LHCN-M2 (cell line): ENCODE measurements around the gene OR13C5. TPM values are rescaled to one million over a fixed set of nuclear protein-coding genes. Genes with fewer than 3 reads are reported as not detected.
A peak's percentile ranks its signal among the peaks of the same experiment; 100 is the strongest.

Experiments
- DNase-seq: peaks from one replicate; pipeline ENCODE4 v3.0.0-alpha.2; 2012; ENCODE audit warnings: low read depth
- total RNA-seq: library from RNA; depleted of rRNA; stranded (reverse); fragments of >200 nt; gene quantifications from 2 replicates; pipeline ENCODE4 v1.2.3, GENCODE V29; 2014; rRNA removed

The OR13C5 gene
- total RNA-seq, 1 experiment from 2014 or later, result not detected

- peak; percentile 75 for DNase-seq
These were observed 46.0 kb downstream of the OR13C5 start for GRCh38 chr9:104553261-104553660.

Other genes starting within 250 kb of the OR13C5 start
- gene OR13F1, start 95.2 kb downstream of the OR13C5 start, total RNA-seq, result not detected in 2 replicates
- gene OR13C4, start 72.2 kb downstream of the OR13C5 start, total RNA-seq, result not detected in 2 replicates
- gene OR13C3, start 62.6 kb downstream of the OR13C5 start, total RNA-seq, result not detected in 2 replicates
- not detected in 2 replicates for gene OR13C8, start 30.2 kb downstream of the OR13C5 start, total RNA-seq
- not detected in 2 replicates for gene OR13C2, start 6.2 kb upstream of the OR13C5 start, total RNA-seq
- gene OR13C9, start 18.8 kb upstream of the OR13C5 start, total RNA-seq, result not detected in 2 replicates
- not detected in 2 replicates for gene OR13D1, start 95.1 kb upstream of the OR13C5 start, total RNA-seq
- gene NIPSNAP3A, start 148.3 kb upstream of the OR13C5 start, total RNA-seq, result 27.0 and 28.9 TPM in 2 replicates
- 0.46 TPM in 1 of 2 replicates, not detected in the other for gene NIPSNAP3B, start 164.7 kb upstream of the OR13C5 start, total RNA-seq